Measurements from ENCODE around the gene MTMR4.

DNA sequence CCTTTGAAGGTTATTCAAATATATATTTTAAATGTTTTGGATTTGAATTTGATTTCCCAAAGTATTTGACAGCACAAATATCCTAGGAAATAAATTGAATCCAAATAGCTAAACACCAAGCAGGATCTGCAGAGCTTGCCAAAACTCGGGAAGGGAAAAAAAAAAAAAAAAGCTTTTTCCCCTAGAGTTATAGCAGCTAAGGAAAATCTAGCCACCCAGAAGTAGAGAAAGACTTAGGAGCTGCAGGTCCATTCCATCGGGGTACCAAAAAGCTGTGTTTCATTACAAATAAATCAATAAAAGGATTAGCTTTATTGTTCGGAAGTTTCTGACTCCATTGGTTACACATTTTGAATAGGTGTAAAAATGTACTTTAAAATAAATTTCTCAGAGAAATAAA, 45.5 kb downstream of the MTMR4 start:
- TF ChIP-seq, protein P1, sequence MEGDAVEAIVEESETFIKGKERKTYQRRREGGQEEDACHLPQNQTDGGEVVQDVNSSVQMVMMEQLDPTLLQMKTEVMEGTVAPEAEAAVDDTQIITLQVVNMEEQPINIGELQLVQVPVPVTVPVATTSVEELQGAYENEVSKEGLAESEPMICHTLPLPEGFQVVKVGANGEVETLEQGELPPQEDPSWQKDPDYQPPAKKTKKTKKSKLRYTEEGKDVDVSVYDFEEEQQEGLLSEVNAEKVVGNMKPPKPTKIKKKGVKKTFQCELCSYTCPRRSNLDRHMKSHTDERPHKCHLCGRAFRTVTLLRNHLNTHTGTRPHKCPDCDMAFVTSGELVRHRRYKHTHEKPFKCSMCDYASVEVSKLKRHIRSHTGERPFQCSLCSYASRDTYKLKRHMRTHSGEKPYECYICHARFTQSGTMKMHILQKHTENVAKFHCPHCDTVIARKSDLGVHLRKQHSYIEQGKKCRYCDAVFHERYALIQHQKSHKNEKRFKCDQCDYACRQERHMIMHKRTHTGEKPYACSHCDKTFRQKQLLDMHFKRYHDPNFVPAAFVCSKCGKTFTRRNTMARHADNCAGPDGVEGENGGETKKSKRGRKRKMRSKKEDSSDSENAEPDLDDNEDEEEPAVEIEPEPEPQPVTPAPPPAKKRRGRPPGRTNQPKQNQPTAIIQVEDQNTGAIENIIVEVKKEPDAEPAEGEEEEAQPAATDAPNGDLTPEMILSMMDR (IDR thresholded peaks at IDR 0.05; ENCODE audit: low read depth, low read length, missing input control) = no peak
- TF ChIP-seq GABPA (IDR thresholded peaks at IDR 0.05 in 1 of 2, conservative IDR thresholded peaks at IDR 0.05 in 1 of 2) (no peak), RAD21 (IDR thresholded peaks at IDR 0.05) (no peak)
- TF ChIP-seq, protein P2, sequence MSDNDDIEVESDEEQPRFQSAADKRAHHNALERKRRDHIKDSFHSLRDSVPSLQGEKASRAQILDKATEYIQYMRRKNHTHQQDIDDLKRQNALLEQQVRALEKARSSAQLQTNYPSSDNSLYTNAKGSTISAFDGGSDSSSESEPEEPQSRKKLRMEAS (IDR thresholded peaks at IDR 0.05) = no peak
